Heart right ventricle (tissue), 16 donors: ENCODE data around the gene TNIP1. TPM values are rescaled to one million over a fixed set of nuclear protein-coding genes. Genes with fewer than 3 reads are reported as not detected.

Source experiments
- ATAC-seq, 8 donors: fragments of 200-7000 bp; cut with Tn5 transposase; one replicate each; pipeline ENCODE4 v1.9.1; 2020; ENCODE audit warnings: mild to moderate bottlenecking in 8 of 8, moderate library complexity in 8 of 8, moderate number of reproducible peaks in 1 of 8
- DNase-seq, 2 donors: peaks; one replicate each; pipeline ENCODE4 v3.0.0-alpha.2; 2020
- H3K27ac ChIP-seq, 10 donors: fragments of 200-600 bp; sonication (generic) in 2 of 10; one replicate each; pipeline versions ENCODE4 v1.5.0 to v1.8.0; 2020 to 2022; ENCODE audit warnings: mild to moderate bottlenecking in 3 of 10
- H3K27me3 ChIP-seq, 7 donors: fragments of 200-600 bp; one replicate each; pipeline ENCODE4 v1.8.0; 2021 to 2022; ENCODE audit warnings: mild to moderate bottlenecking in 2 of 7
- H3K36me3 ChIP-seq, 9 donors: fragments of 200-600 bp; sonication (generic) in 1 of 9; one replicate each; pipeline versions ENCODE4 v1.5.0 to v1.8.0; 2020 to 2022; ENCODE audit warnings: mild to moderate bottlenecking in 2 of 9
- H3K4me1 ChIP-seq, 9 donors: fragments of 200-600 bp; sonication (generic) in 1 of 9; one replicate each; pipeline versions ENCODE4 v1.5.0 to v1.8.0; 2020 to 2022; ENCODE audit warnings: mild to moderate bottlenecking in 4 of 9
- H3K4me3 ChIP-seq, 10 donors: fragments of 200-600 bp; sonication (generic) in 2 of 10; one replicate each; pipeline versions ENCODE4 v1.5.0 to v1.8.0; 2020 to 2022; ENCODE audit warnings: mild to moderate bottlenecking in 7 of 10, moderate library complexity in 2 of 10
- H3K9me3 ChIP-seq, 11 donors: fragments of 200-600 bp in 10 of 11; sonication (generic) in 2 of 11; one replicate each; pipeline versions ENCODE4 v1.5.0 to v1.8.0; 2013 to 2022; ENCODE audit warnings: mild to moderate bottlenecking in 2 of 11, control low read depth in 1 of 11, moderate library complexity in 1 of 11
- CTCF ChIP-seq, 9 donors: fragments of 200-600 bp; sonication (generic) in 2 of 9; IDR thresholded peaks; one replicate each; pipeline versions ENCODE4 v1.5.0 to v1.8.0; 2021 to 2022; ENCODE audit warnings: antibody characterized with exemption in 9 of 9, mild to moderate bottlenecking in 5 of 9, moderate library complexity in 1 of 9
- WGBS, 2 donors: extraction: QIAGEN DNeasy Blood & Tissue Kit; methylation state at CpG; one replicate each; pipeline ENCODE4 v1.1.7; 2013; ENCODE audit warnings: inconsistent platforms in 1 of 2; 5-methylcytosine and 5-hydroxymethylcytosine counted together
- intact Hi-C, 10 donors: fragments of 100-400 bp; cut with DNase I; formaldehyde crosslinking; loops; one replicate each; pipeline versions ENCODE4 v1.11.1 to v1.14.2; 2022
- polyA plus RNA-seq, 2 donors: library from polyadenylated mRNA; stranded (reverse); fragments of 200-250 nt; gene quantifications; one replicate each; pipeline ENCODE4 v1.2.3, GENCODE V29; 2013
- total RNA-seq, 10 donors: library from RNA; stranded (reverse); fragmentation: NEBNext Ultra II Directional in 3 of 10; extraction: Animal tissue kit (Norgen Biotek cat#: 25700) in 3 of 10; gene quantifications; one replicate each; pipeline versions ENCODE4 v1.2.1 to v1.2.4, GENCODE V29; 2021 to 2023
- donor health status: Arrhythmogenic right ventricular cardiomyopathy.
- donor health status: ischemic (EF 13 %, LVEDD 7.1; RV severe dilation, severe dysfunction).
- donor health status: healthy with polysubstance abuse.
- donor health status: DM: no; HTN: yes; CAD: no.
- donor health status: DM: no; HTN: no; CAD: no.
- donor health status: ischemic (EF 25% LVEDD 6.9; RV normal size, moderate dysfunction).
- donor health status: ischemic (EF 25% LVEDD 5.7; RV mildly dilated, moderate dysfunction).
- donor health status: healthy.
- donor health status: DM: yes; HTN: yes; CAD: no.
- donor health status: Ischemic cardiomyopathy.
- donor health status: ischemic (EF 35%, LVEDD 5.7; RV mildly dilated, moderate dysfunction).
- donor health status: nonischemic (EF 11% LVEDD 7.7; RV severe dilation, severe dysfunction).
- donor health status: DM: yes; HTN: yes; CAD: no.
- donor health status: PGD.
- donor health status: ischemic (EF 29% LVEDD 5.4; RV normal size, mild dysfunction).
- donor health status: nonischemic (EF 23%, LVEDD 6.1; RV moderate dilation, normal function).

The TNIP1 gene
- total and polyA plus RNA-seq, 12 donors, result 63.8 to 130 (median 124) TPM

- Histone ChIP-seq H3K9me3 (no peaks in the 10 kb centered on the region), H3K4me3 (no peak overlapping the region), H3K27me3 (no peaks in the 10 kb centered on the region), H3K27ac (no peak overlapping the region), H3K36me3 (peaks cover 0 to 100% (median 67%) of the 10 kb centered on the region in 9 donors), H3K4me1 (peaks cover 9 to 45% (median 16%) of the 10 kb centered on the region in 9 donors)
- DNase-seq, result no peak
- intact Hi-C loops, result loop anchor here in 8 of 10 donors (2.0 to 5.0 kb wide), 6 partner anchors 34 to 114 kb away; no protein-coding TSS in a partner anchor
- no peak for TF ChIP-seq CTCF (IDR thresholded peaks at IDR 0.05)
- 85 to 86% methylated on average over 8 of the region's 8 CpGs for WGBS, 2 donors
- no peak for ATAC-seq
These were observed 47.1 kb upstream of the TNIP1 start for GRCh38 chr5:151127926-151128325.

- ATAC-seq (peak; percentile 34 to 70 (median 60)), DNase-seq (peak; percentile 65 to 79)
- no peaks in the 10 kb centered on the region for H3K9me3 ChIP-seq
- no peak overlapping the region for H3K4me3 ChIP-seq
- intact Hi-C loops, result loop anchor here in 9 of 10 donors (1.0 to 5.0 kb wide), 9 partner anchors 36 to 116 kb away; no protein-coding TSS in a partner anchor
- peak; percentile 64 to 90 (median 84) for TF ChIP-seq CTCF (IDR thresholded peaks at IDR 0.05)
- peak overlapping the region in 2 of 10 donors; percentile 28 to 58 for H3K27ac ChIP-seq
- 16 to 18% methylated on average over 9 of the region's 9 CpGs for WGBS, 2 donors
- H3K36me3 ChIP-seq, result peaks cover 3 to 100% (median 68%) of the 10 kb centered on the region in 9 donors
- H3K27me3 ChIP-seq, result no peaks in the 10 kb centered on the region
- peaks cover 9 to 34% (median 16%) of the 10 kb centered on the region in 9 donors for H3K4me1 ChIP-seq
These were observed 45.4 kb upstream of the TNIP1 start for GRCh38 chr5:151126199-151126645.

GRCh38 chr5:151125421-151125820, 44.6 kb upstream of the TNIP1 start:
- no peaks in the 10 kb centered on the region for H3K27me3 ChIP-seq
- H3K4me3 ChIP-seq, result no peak overlapping the region
- no peak for TF ChIP-seq CTCF (IDR thresholded peaks at IDR 0.05)
- WGBS, 2 donors, result 74 to 82% methylated on average over 7 of the region's 7 CpGs
- H3K36me3 ChIP-seq, result peaks cover 2 to 100% (median 68%) of the 10 kb centered on the region in 9 donors
- DNase-seq, result no peak
- no peaks in the 10 kb centered on the region for H3K9me3 ChIP-seq
- H3K27ac ChIP-seq, result peak overlapping the region in 3 of 10 donors; percentile 28 to 58 (median 58)
- H3K4me1 ChIP-seq, result peaks cover 9 to 34% (median 16%) of the 10 kb centered on the region in 9 donors
- intact Hi-C loops, result loop anchor here in 6 of 10 donors (1.0 to 5.0 kb wide), 6 partner anchors 37 to 117 kb away; no protein-coding TSS in a partner anchor
- ATAC-seq, result no peak

- Histone ChIP-seq H3K27ac (peak overlapping the region in 9 of 10 donors; percentile 37 to 77 (median 58)), H3K4me1 (peaks cover 9 to 34% (median 16%) of the 10 kb centered on the region in 9 donors), H3K36me3 (peaks cover 0 to 100% (median 70%) of the 10 kb centered on the region in 9 donors), H3K4me3 (no peak overlapping the region), H3K9me3 (no peaks in the 10 kb centered on the region), H3K27me3 (no peaks in the 10 kb centered on the region)
- ATAC-seq (peak; percentile 35 to 81 (median 70)), DNase-seq (peak; percentile 51 to 57)
- TF ChIP-seq CTCF (IDR thresholded peaks at IDR 0.05), result no peak
- intact Hi-C loops, result loop anchor here in 4 of 10 donors (1.0 to 2.0 kb wide), 3 partner anchors 41 to 115 kb away; no protein-coding TSS in a partner anchor
- WGBS, 2 donors, result 56 to 65% methylated on average over 17 of the region's 17 CpGs
These were observed 43.3 kb upstream of the TNIP1 start for GRCh38 chr5:151123897-151124751.
